Neural crest cell (in vitro differentiated cells): ENCODE results near the gene GYPC. TPM values are rescaled to one million over a fixed set of nuclear protein-coding genes. Genes with fewer than 3 reads are reported as not detected.

ENCODE experiments used
- DNase-seq: peaks from one replicate; pipeline ENCODE4 v3.0.0; 2021; ENCODE audit warnings: low read depth, mixed read lengths, low spot score
- H3K27ac Mint-ChIP-seq: one replicate; pipeline ENCODE4 v1.8.0; 2021; ENCODE audit warnings: mild to moderate bottlenecking, mixed read lengths; ENCODE audit not compliant: unreplicated experiment
- H3K27me3 Mint-ChIP-seq: 2 replicates; pipeline ENCODE4 v1.8.0; 2021; ENCODE audit warnings: low read depth, mild to moderate bottlenecking, mixed read lengths
- H3K36me3 Mint-ChIP-seq: 2 replicates; pipeline ENCODE4 v1.8.0; 2021; ENCODE audit warnings: low read depth, mild to moderate bottlenecking, mixed read lengths
- H3K4me1 Mint-ChIP-seq: 2 replicates; pipeline ENCODE4 v1.8.0; 2021; ENCODE audit warnings: mixed read lengths
- H3K4me3 Mint-ChIP-seq: one replicate; pipeline ENCODE4 v1.8.0; 2021; ENCODE audit warnings: mild to moderate bottlenecking, mixed read lengths
- H3K9me3 Mint-ChIP-seq: 2 replicates; pipeline ENCODE4 v1.8.0; 2021; ENCODE audit warnings: mixed read lengths
- CTCF ChIP-seq: fragments of 200-600 bp; sonication (generic); conservative IDR thresholded peaks from 2 replicates; pipeline ENCODE4 v1.5.0; 2021; ENCODE audit warnings: antibody characterized with exemption, mild to moderate bottlenecking
- total RNA-seq: library from RNA; stranded (reverse); gene quantifications from 2 replicates; pipeline ENCODE4 v1.2.1, GENCODE V29; 2021

The GYPC gene
- total RNA-seq, 1 donor from 2014 or later, result 84.4 TPM

- Mint-ChIP-seq H3K4me1 (no peaks in the 10 kb centered on the region), H3K27me3 (no peaks in the 10 kb centered on the region), H3K36me3 (no peaks in the 10 kb centered on the region), H3K4me3 (no peak overlapping the region), H3K27ac (no peak overlapping the region), H3K9me3 (no peaks in the 10 kb centered on the region)
- DNase-seq, result no peak
- no peak for TF ChIP-seq CTCF
These were observed 74.7 kb downstream of the GYPC start for GRCh38 chr2:126730655-126731054.

GRCh38 chr2:126731353-126731752 lies 75.4 kb downstream of the GYPC start:
- Mint-ChIP-seq H3K9me3 (no peaks in the 10 kb centered on the region), H3K27ac (no peak overlapping the region), H3K36me3 (no peaks in the 10 kb centered on the region), H3K4me3 (no peak overlapping the region), H3K27me3 (no peaks in the 10 kb centered on the region), H3K4me1 (no peaks in the 10 kb centered on the region)
- TF ChIP-seq CTCF, result no peak
- no peak for DNase-seq

- Mint-ChIP-seq H3K9me3 (peaks cover 3% of the 10 kb centered on the region), H3K36me3 (no peaks in the 10 kb centered on the region), H3K4me3 (no peak overlapping the region), H3K27me3 (no peaks in the 10 kb centered on the region), H3K27ac (peak overlapping the region; percentile 75), H3K4me1 (no peaks in the 10 kb centered on the region)
- no peak for DNase-seq
- no peak for TF ChIP-seq CTCF
These were observed 76.8 kb downstream of the GYPC start for GRCh38 chr2:126732682-126733245.

GRCh38 chr2:126733795-126734194 lies 77.8 kb downstream of the GYPC start:
- H3K9me3 Mint-ChIP-seq, result peaks cover 5% of the 10 kb centered on the region
- no peaks in the 10 kb centered on the region for H3K27me3 Mint-ChIP-seq
- no peak overlapping the region for H3K4me3 Mint-ChIP-seq
- DNase-seq, result no peak
- TF ChIP-seq CTCF, result no peak
- no peaks in the 10 kb centered on the region for H3K36me3 Mint-ChIP-seq
- no peaks in the 10 kb centered on the region for H3K4me1 Mint-ChIP-seq
- H3K27ac Mint-ChIP-seq, result no peak overlapping the region

GRCh38 chr2:126736133-126736874 lies 80.3 kb downstream of the GYPC start:
- Mint-ChIP-seq H3K36me3 (no peaks in the 10 kb centered on the region), H3K9me3 (peaks cover 5% of the 10 kb centered on the region), H3K4me1 (no peaks in the 10 kb centered on the region), H3K27ac (no peak overlapping the region), H3K4me3 (no peak overlapping the region), H3K27me3 (no peaks in the 10 kb centered on the region)
- DNase-seq, result no peak
- TF ChIP-seq CTCF, result no peak
